Colonic mucosa (tissue), 4 donors: ENCODE measurements around the gene OSBPL9. TPM values are rescaled to one million over a fixed set of nuclear protein-coding genes. Genes with fewer than 3 reads are reported as not detected.

Source experiments
- DNase-seq: peaks from one replicate; pipeline ENCODE4 v3.0.0-alpha.2; 2020
- H3K27ac ChIP-seq: fragments of 200-600 bp; one replicate; pipeline ENCODE4 v1.8.0; 2021
- H3K27me3 ChIP-seq: fragments of 200-600 bp; one replicate; pipeline ENCODE4 v1.8.0; 2021
- H3K36me3 ChIP-seq: fragments of 200-600 bp; one replicate; pipeline ENCODE4 v1.8.0; 2021
- H3K4me1 ChIP-seq: fragments of 200-600 bp; one replicate; pipeline ENCODE4 v1.8.0; 2021; ENCODE audit warnings: mild to moderate bottlenecking
- H3K4me3 ChIP-seq: fragments of 200-600 bp; one replicate; pipeline ENCODE4 v1.8.0; 2021
- H3K9ac ChIP-seq, 2 donors: one replicate each; pipeline ENCODE4 v1.7.0; 2013; ENCODE audit warnings: control low read depth in 2 of 2, low read depth in 2 of 2, low read length in 2 of 2
- H3K9me3 ChIP-seq: fragments of 200-600 bp; one replicate; pipeline ENCODE4 v1.8.0; 2021
- intact Hi-C: fragments of 100-400 bp; cut with DNase I; formaldehyde crosslinking; loops from one replicate; pipeline ENCODE4 v1.14.1; 2022
- total RNA-seq, 2 donors: library from RNA; stranded (reverse); fragmentation: NEBNext Ultra II Directional in 1 of 2; extraction: Animal tissue kit (Norgen Biotek cat#: 25700) in 1 of 2; gene quantifications; one replicate each; pipeline ENCODE4 v1.2.1, GENCODE V29; 2021
- TF ChIP-seq, protein P1 (sequence below): fragments of 200-600 bp; IDR thresholded peaks from one replicate; pipeline ENCODE4 v1.8.0; 2022; ENCODE audit warnings: antibody characterized with exemption, mild to moderate bottlenecking
- donor health status: healthy.
- donor health status: DM: no; HTN: no; CAD: no.
- donor health status: DM: no; HTN: no; CAD: no.

OSBPL9 gene
- total RNA-seq, 2 donors from 2014 or later: 37.3 to 59.6 TPM

DNA sequence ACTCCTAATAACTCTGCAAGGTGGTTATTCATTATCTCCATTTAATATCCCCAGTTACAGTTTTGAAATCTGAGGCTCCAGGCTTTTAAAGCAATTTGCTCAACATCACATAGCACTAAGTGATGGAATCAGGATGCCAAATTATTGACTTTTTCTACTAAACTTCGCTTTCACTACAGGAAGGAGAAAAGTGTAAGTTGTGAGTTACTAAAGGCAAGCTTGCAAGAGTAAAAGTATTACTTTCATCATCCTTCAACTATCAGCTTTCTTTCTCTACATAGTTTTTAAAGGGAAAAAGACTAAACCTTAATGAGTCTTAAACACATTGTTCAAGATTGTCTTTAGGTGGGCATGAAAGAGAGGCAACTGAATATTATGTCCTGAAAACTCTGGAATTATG lies 1.8 kb downstream of the OSBPL9 start:
- Histone ChIP-seq H3K9me3 (no peaks in the 10 kb centered on the region), H3K36me3 (no peaks in the 10 kb centered on the region), H3K27ac (no peak overlapping the region), H3K9ac (no peak overlapping the region), H3K4me1 (peaks cover 7% of the 10 kb centered on the region), H3K27me3 (no peaks in the 10 kb centered on the region), H3K4me3 (no peak overlapping the region)
- DNase-seq: no peak
- TF ChIP-seq, protein P1, sequence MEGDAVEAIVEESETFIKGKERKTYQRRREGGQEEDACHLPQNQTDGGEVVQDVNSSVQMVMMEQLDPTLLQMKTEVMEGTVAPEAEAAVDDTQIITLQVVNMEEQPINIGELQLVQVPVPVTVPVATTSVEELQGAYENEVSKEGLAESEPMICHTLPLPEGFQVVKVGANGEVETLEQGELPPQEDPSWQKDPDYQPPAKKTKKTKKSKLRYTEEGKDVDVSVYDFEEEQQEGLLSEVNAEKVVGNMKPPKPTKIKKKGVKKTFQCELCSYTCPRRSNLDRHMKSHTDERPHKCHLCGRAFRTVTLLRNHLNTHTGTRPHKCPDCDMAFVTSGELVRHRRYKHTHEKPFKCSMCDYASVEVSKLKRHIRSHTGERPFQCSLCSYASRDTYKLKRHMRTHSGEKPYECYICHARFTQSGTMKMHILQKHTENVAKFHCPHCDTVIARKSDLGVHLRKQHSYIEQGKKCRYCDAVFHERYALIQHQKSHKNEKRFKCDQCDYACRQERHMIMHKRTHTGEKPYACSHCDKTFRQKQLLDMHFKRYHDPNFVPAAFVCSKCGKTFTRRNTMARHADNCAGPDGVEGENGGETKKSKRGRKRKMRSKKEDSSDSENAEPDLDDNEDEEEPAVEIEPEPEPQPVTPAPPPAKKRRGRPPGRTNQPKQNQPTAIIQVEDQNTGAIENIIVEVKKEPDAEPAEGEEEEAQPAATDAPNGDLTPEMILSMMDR: no peak
- intact Hi-C loops: no loop called here

DNA sequence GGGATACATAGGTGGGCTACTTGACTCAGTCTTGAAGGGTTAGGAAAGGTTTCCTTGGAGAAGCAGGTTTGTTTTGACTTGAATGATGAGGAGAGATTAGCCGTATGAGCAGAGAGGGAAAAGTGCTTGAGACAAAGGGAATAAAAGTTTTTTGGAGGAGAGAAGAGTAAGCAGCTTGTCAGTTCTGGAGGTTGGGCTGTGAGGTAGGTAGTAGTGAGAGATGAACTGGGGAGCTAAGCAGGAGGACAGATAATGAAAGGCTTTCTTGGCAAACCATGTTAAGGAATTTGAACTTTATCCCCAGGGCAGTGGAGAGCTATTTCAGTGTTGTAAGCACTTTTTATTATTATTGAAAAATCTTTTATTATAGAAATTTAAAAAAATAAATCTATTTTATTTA lies 3.6 kb downstream of the OSBPL9 start:
- H3K9ac ChIP-seq: no peak overlapping the region
- no peak overlapping the region for H3K4me3 ChIP-seq
- no peaks in the 10 kb centered on the region for H3K9me3 ChIP-seq
- DNase-seq: no peak
- peaks cover 7% of the 10 kb centered on the region for H3K4me1 ChIP-seq
- no peaks in the 10 kb centered on the region for H3K36me3 ChIP-seq
- TF ChIP-seq, protein P1: no peak
- no peaks in the 10 kb centered on the region for H3K27me3 ChIP-seq
- H3K27ac ChIP-seq: no peak overlapping the region
- intact Hi-C loops: loop anchor here (10.0 kb wide), 1 partner anchor 144 kb away; no protein-coding TSS in a partner anchor

DNA sequence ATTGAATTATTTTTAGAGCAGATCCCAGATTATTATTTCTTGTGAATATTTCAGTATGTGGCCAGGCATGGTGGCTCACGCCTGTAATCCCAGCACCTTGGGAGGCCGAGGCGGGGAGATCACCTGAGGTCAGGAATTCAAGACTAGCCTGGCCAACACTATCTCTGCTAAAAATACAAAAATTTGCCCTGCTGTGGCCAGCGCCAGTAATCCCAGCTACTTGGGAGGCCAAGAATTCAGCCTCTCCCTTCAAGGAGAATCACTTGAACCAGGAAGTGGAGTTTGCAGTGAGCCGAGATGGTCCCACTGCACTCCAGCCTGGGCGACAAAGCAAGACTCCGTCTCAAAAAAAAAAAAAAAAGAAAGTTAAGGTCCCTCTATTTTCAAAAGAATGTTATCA lies 4.3 kb downstream of the OSBPL9 start:
- Histone ChIP-seq H3K4me1 (peaks cover 7% of the 10 kb centered on the region), H3K27ac (no peak overlapping the region), H3K4me3 (no peak overlapping the region), H3K9ac (no peak overlapping the region), H3K9me3 (no peaks in the 10 kb centered on the region), H3K27me3 (no peaks in the 10 kb centered on the region), H3K36me3 (no peaks in the 10 kb centered on the region)
- intact Hi-C loops: loop anchor here (10.0 kb wide), 1 partner anchor 144 kb away; no protein-coding TSS in a partner anchor
- TF ChIP-seq, protein P1: no peak
- no peak for DNase-seq

DNA sequence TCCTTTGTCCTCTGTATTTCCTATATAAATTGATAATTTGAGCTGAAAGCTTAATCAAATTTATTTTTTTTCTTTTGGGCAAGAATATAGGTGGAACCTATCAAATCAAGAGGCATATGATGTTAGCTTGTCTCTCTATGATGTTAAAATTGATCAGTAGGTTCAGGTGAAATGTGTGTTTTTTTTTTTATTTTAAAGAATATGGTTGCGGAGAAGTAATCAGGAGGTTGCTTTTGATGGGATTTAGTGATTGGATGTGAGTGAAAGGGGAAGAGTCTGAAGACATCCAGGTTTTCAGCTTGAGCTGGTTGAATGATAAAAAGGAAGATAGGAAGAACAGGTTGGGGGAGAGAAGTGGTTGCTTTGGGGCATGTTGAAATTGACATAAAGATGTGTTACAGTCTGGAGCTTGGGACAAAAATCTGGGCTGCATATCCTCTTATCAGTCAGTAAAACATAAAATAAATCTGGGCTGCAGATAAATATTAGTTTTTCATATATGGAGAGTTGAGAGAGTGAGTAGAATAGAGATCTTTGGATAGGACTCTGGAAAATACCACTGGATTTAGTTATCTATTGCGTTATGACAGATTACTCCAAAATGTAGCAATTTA lies 5.1 kb downstream of the OSBPL9 start:
- intact Hi-C loops: loop anchor here (10.0 kb wide), 1 partner anchor 143 kb away; no protein-coding TSS in a partner anchor
- DNase-seq: no peak
- TF ChIP-seq, protein P1: no peak
- Histone ChIP-seq H3K36me3 (no peaks in the 10 kb centered on the region), H3K9ac (no peak overlapping the region), H3K27me3 (no peaks in the 10 kb centered on the region), H3K4me3 (no peak overlapping the region), H3K27ac (no peak overlapping the region), H3K9me3 (no peaks in the 10 kb centered on the region), H3K4me1 (peaks cover 7% of the 10 kb centered on the region)

DNA sequence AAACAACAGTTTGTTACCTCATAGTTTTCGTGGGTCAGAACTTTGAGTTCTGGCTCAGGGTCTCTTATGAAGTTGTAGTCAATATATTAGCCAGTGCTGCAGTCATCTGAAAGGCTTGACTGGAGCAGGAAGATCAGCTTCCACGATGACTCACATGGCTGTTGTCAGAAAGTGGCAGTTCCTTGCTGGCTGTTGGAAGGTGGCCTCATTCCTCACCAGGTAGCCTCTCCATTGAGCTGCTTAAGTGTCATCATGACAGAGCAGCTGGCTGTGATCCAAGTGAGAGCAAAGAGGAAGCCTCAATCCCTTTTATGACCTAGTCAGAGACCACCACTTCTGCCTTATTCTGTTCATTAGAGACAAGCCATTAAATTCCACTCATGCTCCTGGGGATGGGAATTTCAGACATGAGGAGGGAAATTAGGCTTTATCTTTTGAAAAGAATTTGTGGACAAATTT lies 5.6 kb downstream of the OSBPL9 start:
- Histone ChIP-seq H3K9me3 (no peaks in the 10 kb centered on the region), H3K4me3 (no peak overlapping the region), H3K27ac (no peak overlapping the region), H3K27me3 (no peaks in the 10 kb centered on the region), H3K4me1 (peaks cover 7% of the 10 kb centered on the region), H3K36me3 (no peaks in the 10 kb centered on the region), H3K9ac (no peak overlapping the region)
- intact Hi-C loops: loop anchor here (10.0 kb wide), 1 partner anchor 142 kb away; no protein-coding TSS in a partner anchor
- peak; percentile 36 for DNase-seq
- TF ChIP-seq, protein P1: no peak
